Measurements from ENCODE around the gene LDOC1.

- TF ChIP-seq CTCF (IDR thresholded peaks at IDR 0.05) (no peak), POLR2AphosphoS5 (IDR thresholded peaks at IDR 0.05) (no peak)
Observed at GRCh38 chrX:141164406-141164805, 12.5 kb downstream of the LDOC1 start.
